GM13976 (cell line): Measurements from ENCODE around the gene FMOD.

Source experiments
- DNase-seq: peaks from one replicate; pipeline ENCODE4 v3.0.0; 2012; ENCODE audit warnings: low spot score
- CTCF ChIP-seq: IDR thresholded peaks from 2 replicates; pipeline ENCODE4 v1.5.1; 2012; ENCODE audit warnings: borderline replicate concordance, mild to moderate bottlenecking; ENCODE audit not compliant: insufficient read depth; ENCODE audit errors: extremely low read depth, missing control alignments, control extremely low read depth
- in situ Hi-C: fragments of 300-500 bp; cut with MboI; formaldehyde crosslinking; loops from one replicate; pipeline ENCODE4 v1.12.0; 2022; ENCODE audit warnings: low sequenced_read_pairs, mixed read lengths, inconsistent platforms; ENCODE audit not compliant: unreplicated experiment

FMOD gene

DNA sequence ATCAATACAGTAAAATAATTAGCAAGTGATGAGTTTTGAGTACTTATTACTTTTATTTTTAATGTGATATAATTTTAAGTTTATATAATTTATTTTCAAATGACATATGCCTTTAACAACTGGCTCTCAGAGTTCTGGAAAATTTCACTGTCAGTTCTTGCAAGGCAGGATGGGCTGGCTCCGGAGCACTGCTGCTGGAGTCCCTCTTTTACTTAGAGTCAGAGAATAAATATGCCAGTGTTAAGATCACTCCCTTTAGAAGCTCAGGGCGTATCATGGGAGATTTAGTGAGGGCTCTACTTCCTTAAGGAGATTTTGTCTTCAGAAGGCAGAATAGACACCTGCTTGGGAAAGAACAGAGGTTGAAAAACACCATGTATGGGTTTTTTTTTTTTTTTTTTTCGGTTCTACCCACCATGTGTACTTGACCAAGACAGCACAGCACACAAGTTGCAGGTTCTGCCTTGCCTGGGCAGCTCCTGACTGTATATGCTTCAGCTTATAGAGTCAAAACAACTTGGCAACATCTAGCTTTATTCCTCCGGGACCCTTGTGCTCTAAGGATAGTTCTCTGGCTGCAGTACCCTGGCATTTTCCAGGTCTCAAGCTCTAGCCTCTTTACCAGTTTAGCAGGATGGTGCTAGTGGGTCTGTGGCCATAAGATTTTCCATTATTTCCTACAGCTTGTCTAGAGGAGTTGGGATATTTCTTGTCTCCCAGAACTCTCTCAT is 29.7 kb upstream of the FMOD start:
- DNase-seq: no peak
- no peak for TF ChIP-seq CTCF
- in situ Hi-C loops: no loop called here

DNA sequence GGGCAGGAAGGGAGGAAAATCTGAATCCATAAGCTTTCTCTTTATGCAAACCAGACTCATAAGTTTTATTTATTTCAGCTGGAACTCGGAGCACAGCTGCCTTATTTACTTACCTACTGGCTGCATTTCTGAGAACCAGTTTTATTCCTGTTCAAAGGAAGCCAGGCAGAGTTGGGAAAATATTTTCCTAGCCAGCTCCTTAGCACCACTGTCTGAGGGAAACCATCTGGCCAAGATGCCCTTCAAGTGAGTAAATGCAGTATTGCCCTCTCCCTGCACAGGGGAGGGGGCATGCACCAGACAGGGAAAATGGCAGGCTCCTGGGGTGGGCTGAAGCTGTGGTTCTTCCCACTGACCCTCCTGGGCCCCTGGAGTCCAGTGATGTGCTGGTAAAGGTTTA is 28.9 kb upstream of the FMOD start:
- in situ Hi-C loops: no loop called here
- no peak for DNase-seq
- TF ChIP-seq CTCF: no peak

GRCh38 chr1:203378556-203379245 is 27.8 kb upstream of the FMOD start:
- in situ Hi-C loops: no loop called here
- DNase-seq: no peak
- no peak for TF ChIP-seq CTCF

GRCh38 chr1:203373991-203374390 is 23.1 kb upstream of the FMOD start:
- DNase-seq: no peak
- in situ Hi-C loops: loop anchor here (25.0 kb wide), 1 partner anchor 338 kb away; no protein-coding TSS in a partner anchor
- TF ChIP-seq CTCF: no peak

DNA sequence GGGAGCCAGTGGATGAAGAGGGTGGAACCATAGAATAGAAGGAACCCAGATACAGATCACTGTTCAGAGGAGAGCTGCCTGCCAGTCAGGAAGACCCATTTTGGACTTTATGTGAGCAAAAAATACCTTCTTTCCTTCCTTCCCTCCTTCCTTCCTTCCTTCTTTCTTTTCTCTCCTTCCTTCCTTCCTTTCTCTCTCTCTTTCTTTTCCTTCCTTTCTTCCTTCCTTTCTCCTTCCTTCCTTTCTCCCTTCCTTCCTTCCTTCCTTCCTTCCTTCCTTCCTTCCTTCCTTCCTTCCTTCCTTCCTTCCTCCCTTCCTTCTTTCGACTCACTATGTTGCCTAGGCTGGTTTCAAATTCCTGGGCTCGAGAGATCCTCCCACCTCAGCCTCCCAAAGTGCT is 22.1 kb upstream of the FMOD start:
- TF ChIP-seq CTCF: no peak
- in situ Hi-C loops: loop anchor here (25.0 kb wide), 1 partner anchor 339 kb away; no protein-coding TSS in a partner anchor
- DNase-seq: no peak

DNA sequence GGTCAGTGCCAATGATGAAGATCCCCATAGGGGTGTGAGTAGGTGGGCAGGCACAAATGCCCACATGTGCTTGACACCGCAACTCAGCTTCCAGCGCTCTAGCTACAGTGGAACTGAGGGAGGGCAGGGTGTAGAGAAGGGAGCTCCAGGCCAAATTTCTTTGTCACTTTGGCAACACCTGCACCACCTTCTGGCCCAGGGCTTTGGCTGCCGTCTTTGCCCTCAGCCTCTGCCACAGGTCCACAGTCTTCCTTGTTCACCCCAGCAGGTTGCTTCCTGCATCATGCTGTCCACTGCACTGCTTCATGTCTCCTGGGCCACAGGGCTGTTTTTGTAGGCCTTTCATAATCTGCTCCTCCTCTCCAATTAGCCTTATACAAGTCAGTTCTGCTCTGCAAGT is 20.4 kb upstream of the FMOD start:
- DNase-seq: no peak
- in situ Hi-C loops: loop anchor here (25.0 kb wide), 1 partner anchor 341 kb away; no protein-coding TSS in a partner anchor

More for the DNA sequence above, 20.4 kb upstream of the FMOD start:
- no peak for TF ChIP-seq CTCF
